Liver (tissue), 9 donors: ENCODE results near the gene JPH3. TPM values are rescaled to one million over a fixed set of nuclear protein-coding genes. Genes with fewer than 3 reads are reported as not detected.

Source experiments
- DNase-seq: peaks from one replicate; pipeline ENCODE4 v3.0.0-alpha.2; 2017; ENCODE audit warnings: low spot score
- H3K27ac ChIP-seq, 2 donors: one replicate each; pipeline ENCODE4 v1.7.0; 2013; ENCODE audit warnings: inconsistent platforms in 2 of 2, low read length in 2 of 2, control low read depth in 1 of 2, low read depth in 1 of 2, mild to moderate bottlenecking in 1 of 2
- H3K27me3 ChIP-seq, 4 donors: one replicate each; pipeline versions ENCODE4 v1.6.1 to v1.7.0; 2013; ENCODE audit warnings: low read length in 3 of 4, inconsistent platforms in 1 of 4, mild to moderate bottlenecking in 1 of 4, moderate library complexity in 1 of 4; ENCODE audit not compliant: control insufficient read depth in 4 of 4, insufficient read depth in 4 of 4
- H3K36me3 ChIP-seq, 4 donors: one replicate each; pipeline versions ENCODE4 v1.6.1 to v1.7.0; 2013; ENCODE audit warnings: low read length in 3 of 4, mild to moderate bottlenecking in 3 of 4, low read depth in 1 of 4, moderate library complexity in 1 of 4; ENCODE audit not compliant: control insufficient read depth in 4 of 4, insufficient read depth in 3 of 4
- H3K4me1 ChIP-seq, 4 donors: one replicate each; pipeline versions ENCODE4 v1.6.1 to v1.7.0; 2013; ENCODE audit warnings: low read length in 3 of 4, mild to moderate bottlenecking in 3 of 4, moderate library complexity in 1 of 4; ENCODE audit not compliant: control insufficient read depth in 4 of 4, insufficient read depth in 4 of 4
- H3K4me3 ChIP-seq, 3 donors: one replicate each; pipeline versions ENCODE4 v1.6.1 to v1.7.0; 2013; ENCODE audit warnings: low read length in 3 of 3, control low read depth in 1 of 3, low read depth in 1 of 3, mild to moderate bottlenecking in 1 of 3
- H3K9ac ChIP-seq, 2 donors: one replicate each; pipeline ENCODE4 v1.7.0; 2013; ENCODE audit warnings: low read length in 2 of 2, mild to moderate bottlenecking in 2 of 2, moderate library complexity in 2 of 2, control low read depth in 1 of 2, low read depth in 1 of 2
- H3K9me3 ChIP-seq, 4 donors: one replicate each; pipeline versions ENCODE4 v1.6.1 to v1.7.0; 2013; ENCODE audit warnings: low read length in 3 of 4; ENCODE audit not compliant: control insufficient read depth in 4 of 4
- ATF3 ChIP-seq: IDR thresholded peaks from 2 replicates; pipeline ENCODE4 v1.6.1; 2016; ENCODE audit warnings: antibody characterized with exemption
- CTCF ChIP-seq: fragments of 150-350 bp; IDR thresholded peaks from 2 replicates; pipeline ENCODE4 v1.5.1; 2017; ENCODE audit warnings: improper control_type of control experiment, low read depth, low read length; ENCODE audit not compliant: missing input control
- EGR1 ChIP-seq, 2 donors: IDR thresholded peaks; 2 replicates each; pipeline ENCODE4 v1.6.1; 2016 to 2018; ENCODE audit warnings: antibody characterized with exemption in 2 of 2, low read depth in 2 of 2
- FOXA1 ChIP-seq: IDR thresholded peaks from 2 replicates; pipeline ENCODE4 v1.6.1; 2016; ENCODE audit warnings: antibody characterized with exemption
- FOXA2 ChIP-seq: IDR thresholded peaks from 2 replicates; pipeline ENCODE4 v1.6.1; 2016; ENCODE audit warnings: antibody characterized with exemption
- GABPA ChIP-seq, 2 donors: IDR thresholded peaks in 1 of 2; conservative IDR thresholded peaks in 1 of 2; 2 replicates each; pipeline ENCODE4 v1.6.1; 2016; ENCODE audit warnings: antibody characterized with exemption in 2 of 2, mild to moderate bottlenecking in 1 of 2, moderate library complexity in 1 of 2
- HNF4A ChIP-seq, 2 donors: conservative IDR thresholded peaks; 2 replicates each; pipeline ENCODE4 v1.6.1; 2016; ENCODE audit warnings: antibody characterized with exemption in 2 of 2, mild to moderate bottlenecking in 2 of 2
- HNF4G ChIP-seq: IDR thresholded peaks from 2 replicates; pipeline ENCODE4 v1.6.1; 2016; ENCODE audit warnings: antibody characterized with exemption
- JUND ChIP-seq, 2 donors: IDR thresholded peaks; 2 replicates each; pipeline ENCODE4 v1.6.1; 2016; ENCODE audit warnings: antibody characterized with exemption in 2 of 2
- MAX ChIP-seq: IDR thresholded peaks from 2 replicates; pipeline ENCODE4 v1.6.1; 2016; ENCODE audit warnings: antibody characterized with exemption
- NR2F2 ChIP-seq: IDR thresholded peaks from 2 replicates; pipeline ENCODE4 v1.6.1; 2016; ENCODE audit warnings: antibody characterized with exemption
- RAD21 ChIP-seq, 2 donors: IDR thresholded peaks; 2 replicates each; pipeline ENCODE4 v1.6.1; 2016; ENCODE audit warnings: antibody characterized with exemption in 2 of 2, mild to moderate bottlenecking in 2 of 2
- REST ChIP-seq: IDR thresholded peaks from 2 replicates; pipeline ENCODE4 v1.6.1; 2016; ENCODE audit warnings: antibody characterized with exemption, mild to moderate bottlenecking
- RXRA ChIP-seq, 2 donors: IDR thresholded peaks; 2 replicates each; pipeline ENCODE4 v1.6.1; 2017 to 2018; ENCODE audit warnings: antibody characterized with exemption in 2 of 2, mild to moderate bottlenecking in 1 of 2
- SP1 ChIP-seq: IDR thresholded peaks from 2 replicates; pipeline ENCODE4 v1.6.1; 2018; ENCODE audit warnings: antibody characterized with exemption, mild to moderate bottlenecking
- TAF1 ChIP-seq: conservative IDR thresholded peaks from 2 replicates; pipeline ENCODE4 v1.6.1; 2016; ENCODE audit warnings: antibody characterized with exemption, mild to moderate bottlenecking
- YY1 ChIP-seq: IDR thresholded peaks from 2 replicates; pipeline ENCODE4 v1.6.1; 2016; ENCODE audit warnings: antibody characterized with exemption, mild to moderate bottlenecking
- ZBTB33 ChIP-seq: IDR thresholded peaks from 2 replicates; pipeline ENCODE4 v1.6.1; 2016; ENCODE audit warnings: antibody characterized with exemption
- WGBS: extraction: QIAGEN DNeasy Blood & Tissue Kit; methylation state at CpG from one replicate; pipeline ENCODE4 v1.1.7; 2013; 5-methylcytosine and 5-hydroxymethylcytosine counted together
- polyA plus RNA-seq, 2 donors: library from polyadenylated mRNA; stranded (reverse) in 1 of 2; unstranded in 1 of 2; fragments of 200-250 nt in 1 of 2; fragments of >200 nt in 1 of 2; fragmentation: Nextera tagmentation in 1 of 2; extraction: Ambion mirVana in 1 of 2; gene quantifications; one replicate each; pipeline versions ENCODE4 v1.2.1 to v1.2.3, GENCODE V29; 2013 to 2015
- total RNA-seq, 2 donors: library from RNA; depleted of rRNA; stranded (reverse); fragments of >200 nt; gene quantifications; one replicate each; pipeline ENCODE4 v1.2.3, GENCODE V29; 2014
- donor health status: healthy.
- donor health status: healthy.
- donor health status: healthy.
- donor health status: healthy.
- donor health status: healthy.

JPH3 gene
- total and polyA plus RNA-seq, 4 donors = under 0.01 to 0.09 (median 0.04) TPM

- 82% methylated on average over 5 of the region's 5 CpGs for WGBS
These were observed 72.1 kb downstream of the JPH3 start for GRCh38 chr16:87674419-87674818.

More at GRCh38 chr16:87674419-87674818, 72.1 kb downstream of the JPH3 start:
- TF ChIP-seq MAX (no peak), HNF4G (no peak), EGR1 (IDR thresholded peaks at IDR 0.05; ENCODE audit: low read depth in 2 of 2) (no peak), GABPA (IDR thresholded peaks at IDR 0.05 in 1 of 2, conservative IDR thresholded peaks at IDR 0.05 in 1 of 2) (no peak), YY1 (no peak), REST (no peak), JUND (IDR thresholded peaks at IDR 0.05) (no peak), NR2F2 (no peak), ATF3 (no peak), FOXA1 (no peak), HNF4A (conservative IDR thresholded peaks at IDR 0.05) (no peak), RAD21 (IDR thresholded peaks at IDR 0.05) (no peak), TAF1 (no peak), FOXA2 (no peak), CTCF (no peak), RXRA (IDR thresholded peaks at IDR 0.05) (no peak), ZBTB33 (no peak), SP1 (no peak)
- Histone ChIP-seq H3K9ac (no peak overlapping the region), H3K4me3 (no peak overlapping the region), H3K4me1 (peaks cover 0 to 1% (median 0%) of the 10 kb centered on the region in 4 donors), H3K36me3 (no peaks in the 10 kb centered on the region), H3K27ac (no peak overlapping the region), H3K9me3 (no peaks in the 10 kb centered on the region), H3K27me3 (no peaks in the 10 kb centered on the region)
- no peak for DNase-seq
